Heart left ventricle (tissue), 13 donors: ENCODE data around the gene FCN3.

Source experiments
- POLR2A ChIP-seq, 2 donors: fragments of 450-650 bp; IDR thresholded peaks; one replicate each; pipeline ENCODE4 v1.6.1; 2017; ENCODE audit warnings: antibody characterized with exemption in 2 of 2, mild to moderate bottlenecking in 2 of 2, moderate library complexity in 2 of 2
- TF ChIP-seq, protein P1 (sequence below), 12 donors: fragments of 200-600 bp; sonication (generic) in 4 of 12; IDR thresholded peaks; one replicate each; pipeline versions ENCODE4 v1.5.0 to v1.8.0; 2018 to 2022; ENCODE audit warnings: antibody characterized with exemption in 12 of 12, mild to moderate bottlenecking in 5 of 12
- donor health status: ischemic (EF 13 %, LVEDD 7.1; RV severe dilation, severe dysfunction).
- donor health status: DM: no; HTN: yes; CAD: no.
- donor health status: DM: no; HTN: no; CAD: no.
- donor health status: ischemic (EF 25% LVEDD 6.9; RV normal size, moderate dysfunction).
- donor health status: ischemic (EF 25% LVEDD 5.7; RV mildly dilated, moderate dysfunction).
- donor health status: ischemic (EF 35%, LVEDD 5.7; RV mildly dilated, moderate dysfunction).
- donor health status: nonischemic (EF 11% LVEDD 7.7; RV severe dilation, severe dysfunction).
- donor health status: DM: yes; HTN: yes; CAD: no.
- donor health status: PGD.
- donor health status: ischemic (EF 29% LVEDD 5.4; RV normal size, mild dysfunction).
- donor health status: nonischemic (EF 23%, LVEDD 6.1; RV moderate dilation, normal function).

DNA sequence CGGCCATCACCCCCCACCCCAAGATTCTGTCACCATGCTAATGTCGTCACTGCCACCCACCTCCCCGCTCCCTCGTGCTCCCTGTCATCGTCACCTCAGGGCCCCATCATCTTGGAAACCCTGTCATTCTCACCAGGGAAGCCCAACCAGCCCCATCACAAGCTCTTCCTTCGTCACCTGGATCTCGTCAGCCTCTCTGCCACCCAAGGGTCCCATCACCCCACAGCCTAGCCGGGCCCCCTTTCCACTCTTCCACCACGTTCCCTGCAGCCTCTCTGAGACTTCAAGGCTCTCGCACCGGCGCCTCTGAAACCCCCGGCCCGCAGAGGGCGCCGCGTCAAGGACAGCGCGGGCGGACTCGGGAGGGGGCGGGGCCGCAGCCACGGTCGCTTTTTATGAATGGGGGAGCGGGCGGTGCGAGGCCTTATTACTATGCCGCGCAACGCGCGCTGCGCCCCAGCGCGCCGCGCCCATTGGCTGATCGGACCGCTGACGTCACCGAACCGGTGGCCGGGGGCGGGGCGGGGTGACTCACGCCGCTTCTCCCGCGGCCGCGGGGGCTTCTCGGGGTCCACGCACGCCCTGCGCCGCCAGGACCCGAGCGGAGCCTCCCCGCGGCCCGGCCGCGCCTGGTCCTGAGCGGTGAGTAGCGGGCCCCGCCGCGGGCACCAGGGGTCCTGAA is 17.6 kb upstream of the FCN3 start, which contains the start of gene GPR3:
- TF ChIP-seq, protein P1, sequence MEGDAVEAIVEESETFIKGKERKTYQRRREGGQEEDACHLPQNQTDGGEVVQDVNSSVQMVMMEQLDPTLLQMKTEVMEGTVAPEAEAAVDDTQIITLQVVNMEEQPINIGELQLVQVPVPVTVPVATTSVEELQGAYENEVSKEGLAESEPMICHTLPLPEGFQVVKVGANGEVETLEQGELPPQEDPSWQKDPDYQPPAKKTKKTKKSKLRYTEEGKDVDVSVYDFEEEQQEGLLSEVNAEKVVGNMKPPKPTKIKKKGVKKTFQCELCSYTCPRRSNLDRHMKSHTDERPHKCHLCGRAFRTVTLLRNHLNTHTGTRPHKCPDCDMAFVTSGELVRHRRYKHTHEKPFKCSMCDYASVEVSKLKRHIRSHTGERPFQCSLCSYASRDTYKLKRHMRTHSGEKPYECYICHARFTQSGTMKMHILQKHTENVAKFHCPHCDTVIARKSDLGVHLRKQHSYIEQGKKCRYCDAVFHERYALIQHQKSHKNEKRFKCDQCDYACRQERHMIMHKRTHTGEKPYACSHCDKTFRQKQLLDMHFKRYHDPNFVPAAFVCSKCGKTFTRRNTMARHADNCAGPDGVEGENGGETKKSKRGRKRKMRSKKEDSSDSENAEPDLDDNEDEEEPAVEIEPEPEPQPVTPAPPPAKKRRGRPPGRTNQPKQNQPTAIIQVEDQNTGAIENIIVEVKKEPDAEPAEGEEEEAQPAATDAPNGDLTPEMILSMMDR (IDR thresholded peaks at IDR 0.05) = peak; percentile 19 to 80 (median 58)
- peak in 1 of 2 donors; percentile 67 for TF ChIP-seq POLR2A (IDR thresholded peaks at IDR 0.05)
